ENCODE measurements around the gene BEND5.

Gene BEND5

GRCh38 chr1:48718116-48718630 is 58.5 kb downstream of the BEND5 start:
- DNase-seq = no peak

- no peak for DNase-seq
Observed at GRCh38 chr1:48717082-48717481, 59.6 kb downstream of the BEND5 start.

GRCh38 chr1:48715921-48716320 is 60.8 kb downstream of the BEND5 start:
- no peak for DNase-seq

- DNase-seq = no peak
Observed at GRCh38 chr1:48710915-48711314, 65.8 kb downstream of the BEND5 start.

GRCh38 chr1:48710318-48710717 is 66.4 kb downstream of the BEND5 start:
- DNase-seq = peak; percentile 10

- no peak for DNase-seq
Observed at GRCh38 chr1:48704736-48705135, 72.0 kb downstream of the BEND5 start.

- DNase-seq = no peak
Observed at GRCh38 chr1:48701445-48701844, 75.2 kb downstream of the BEND5 start.

- DNase-seq = peak; percentile 37
Observed at GRCh38 chr1:48697066-48697707, 79.5 kb downstream of the BEND5 start.

- DNase-seq = peak; percentile 48
Observed at GRCh38 chr1:48695161-48695560, 81.5 kb downstream of the BEND5 start.

GRCh38 chr1:48693674-48694320 is 82.9 kb downstream of the BEND5 start:
- DNase-seq = no peak

- DNase-seq = no peak
Observed at GRCh38 chr1:48693180-48693579, 83.5 kb downstream of the BEND5 start.

GRCh38 chr1:48692235-48692634 is 84.5 kb downstream of the BEND5 start:
- DNase-seq = no peak

GRCh38 chr1:48691429-48692001 is 85.2 kb downstream of the BEND5 start:
- DNase-seq = no peak

- DNase-seq = no peak
Observed at GRCh38 chr1:48688102-48688760, 88.5 kb downstream of the BEND5 start.

- DNase-seq = no peak
Observed at GRCh38 chr1:48687282-48688045, 89.2 kb downstream of the BEND5 start.

- no peak for DNase-seq
Observed at GRCh38 chr1:48686159-48686558, 90.5 kb downstream of the BEND5 start.

- DNase-seq = no peak
Observed at GRCh38 chr1:48684381-48684780, 92.3 kb downstream of the BEND5 start.

GRCh38 chr1:48683839-48684238 is 92.9 kb downstream of the BEND5 start:
- DNase-seq = no peak

GRCh38 chr1:48681476-48682305 is 95.0 kb downstream of the BEND5 start:
- no peak for DNase-seq

GRCh38 chr1:48680411-48681035 is 96.2 kb downstream of the BEND5 start:
- no peak for DNase-seq

- no peak for DNase-seq
Observed at GRCh38 chr1:48679859-48680258, 96.8 kb downstream of the BEND5 start.

All from NCI-H146 (cell line).